Hepatocyte (in vitro differentiated cells): ENCODE measurements around the gene LSM8.

Experiments
- EZH2 ChIP-seq: fragments of 200-600 bp; sonication (generic); IDR thresholded peaks from 2 replicates; pipeline ENCODE4 v1.6.1; 2016; ENCODE audit warnings: antibody characterized with exemption, mild to moderate bottlenecking, borderline replicate concordance
- EZH2phosphoT487 ChIP-seq: fragments of 200-600 bp; sonication (generic); IDR thresholded peaks from one replicate; pipeline ENCODE4 v1.6.1; 2018; ENCODE audit warnings: antibody characterized with exemption, mild to moderate bottlenecking, low read depth, moderate library complexity; ENCODE audit not compliant: unreplicated experiment, severe bottlenecking
- TF ChIP-seq, protein P1 (sequence below): fragments of 200-600 bp; sonication (generic); IDR thresholded peaks from 2 replicates; pipeline ENCODE4 v1.5.1; 2016; ENCODE audit warnings: antibody characterized with exemption, mild to moderate bottlenecking; ENCODE audit not compliant: poor library complexity

- TF ChIP-seq, protein P1, sequence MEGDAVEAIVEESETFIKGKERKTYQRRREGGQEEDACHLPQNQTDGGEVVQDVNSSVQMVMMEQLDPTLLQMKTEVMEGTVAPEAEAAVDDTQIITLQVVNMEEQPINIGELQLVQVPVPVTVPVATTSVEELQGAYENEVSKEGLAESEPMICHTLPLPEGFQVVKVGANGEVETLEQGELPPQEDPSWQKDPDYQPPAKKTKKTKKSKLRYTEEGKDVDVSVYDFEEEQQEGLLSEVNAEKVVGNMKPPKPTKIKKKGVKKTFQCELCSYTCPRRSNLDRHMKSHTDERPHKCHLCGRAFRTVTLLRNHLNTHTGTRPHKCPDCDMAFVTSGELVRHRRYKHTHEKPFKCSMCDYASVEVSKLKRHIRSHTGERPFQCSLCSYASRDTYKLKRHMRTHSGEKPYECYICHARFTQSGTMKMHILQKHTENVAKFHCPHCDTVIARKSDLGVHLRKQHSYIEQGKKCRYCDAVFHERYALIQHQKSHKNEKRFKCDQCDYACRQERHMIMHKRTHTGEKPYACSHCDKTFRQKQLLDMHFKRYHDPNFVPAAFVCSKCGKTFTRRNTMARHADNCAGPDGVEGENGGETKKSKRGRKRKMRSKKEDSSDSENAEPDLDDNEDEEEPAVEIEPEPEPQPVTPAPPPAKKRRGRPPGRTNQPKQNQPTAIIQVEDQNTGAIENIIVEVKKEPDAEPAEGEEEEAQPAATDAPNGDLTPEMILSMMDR = no peak
- TF ChIP-seq EZH2 (no peak), EZH2phosphoT487 (no peak)
Measured at GRCh38 chr7:118151671-118152070, 32.3 kb upstream of the LSM8 start.
